HT-29 (cell line): ENCODE data around the gene KIF25. TPM values are rescaled to one million over a fixed set of nuclear protein-coding genes. Genes with fewer than 3 reads are reported as not detected.

Experiments used
- DNase-seq: peaks from one replicate; pipeline ENCODE4 v3.0.0-alpha.2; 2015; ENCODE audit warnings: low spot score
- total RNA-seq: library from RNA; depleted of rRNA; stranded (reverse); fragments of >200 nt; shearing (Covaris generic); gene quantifications from 2 replicates; pipeline ENCODE4 v1.2.3, GENCODE V29; 2014

Gene KIF25
- total RNA-seq, 1 experiment from 2014 or later, result not detected

GRCh38 chr6:168016176-168016620, 18.7 kb downstream of the KIF25 start:
- DNase-seq, result no peak

- no peak for DNase-seq
These were observed 19.5 kb downstream of the KIF25 start for GRCh38 chr6:168016721-168017525.

- no peak for DNase-seq
These were observed 20.2 kb downstream of the KIF25 start for GRCh38 chr6:168017629-168018028.

- DNase-seq, result no peak
These were observed 21.2 kb downstream of the KIF25 start for GRCh38 chr6:168018664-168019063.

- no peak for DNase-seq
These were observed 22.8 kb downstream of the KIF25 start for GRCh38 chr6:168020242-168020641.

GRCh38 chr6:168021581-168021980, 24.1 kb downstream of the KIF25 start:
- no peak for DNase-seq

GRCh38 chr6:168022488-168023321, 25.2 kb downstream of the KIF25 start:
- DNase-seq, result no peak

- no peak for DNase-seq
These were observed 27.6 kb downstream of the KIF25 start for GRCh38 chr6:168024951-168025510.

GRCh38 chr6:168025831-168026710, 28.6 kb downstream of the KIF25 start:
- DNase-seq, result no peak

GRCh38 chr6:168026925-168027324, 29.5 kb downstream of the KIF25 start:
- no peak for DNase-seq

- DNase-seq, result no peak
These were observed 30.1 kb downstream of the KIF25 start for GRCh38 chr6:168027521-168027920.

GRCh38 chr6:168028181-168028580, 30.7 kb downstream of the KIF25 start:
- no peak for DNase-seq

- DNase-seq, result no peak
These were observed 32.2 kb downstream of the KIF25 start for GRCh38 chr6:168029459-168030217.

GRCh38 chr6:168030218-168030746, 32.8 kb downstream of the KIF25 start:
- no peak for DNase-seq

- DNase-seq, result no peak
These were observed 33.4 kb downstream of the KIF25 start for GRCh38 chr6:168030908-168031307.

GRCh38 chr6:168031411-168031971, 34.0 kb downstream of the KIF25 start:
- DNase-seq, result no peak

- DNase-seq, result peak; percentile 27
These were observed 34.7 kb downstream of the KIF25 start for GRCh38 chr6:168032005-168032760.

GRCh38 chr6:168033791-168034190, 36.3 kb downstream of the KIF25 start:
- DNase-seq, result no peak

- no peak for DNase-seq
These were observed 37.1 kb downstream of the KIF25 start for GRCh38 chr6:168034537-168034936.
